Measurements from ENCODE around the gene PSAT1. TPM values are rescaled to one million over a fixed set of nuclear protein-coding genes. Genes with fewer than 3 reads are reported as not detected.

The PSAT1 gene
- polyA plus RNA-seq, 1 donor (not counting 4 experiments of a cell fraction or from before 2014, with no cell fraction given): 88.9 TPM

DNA sequence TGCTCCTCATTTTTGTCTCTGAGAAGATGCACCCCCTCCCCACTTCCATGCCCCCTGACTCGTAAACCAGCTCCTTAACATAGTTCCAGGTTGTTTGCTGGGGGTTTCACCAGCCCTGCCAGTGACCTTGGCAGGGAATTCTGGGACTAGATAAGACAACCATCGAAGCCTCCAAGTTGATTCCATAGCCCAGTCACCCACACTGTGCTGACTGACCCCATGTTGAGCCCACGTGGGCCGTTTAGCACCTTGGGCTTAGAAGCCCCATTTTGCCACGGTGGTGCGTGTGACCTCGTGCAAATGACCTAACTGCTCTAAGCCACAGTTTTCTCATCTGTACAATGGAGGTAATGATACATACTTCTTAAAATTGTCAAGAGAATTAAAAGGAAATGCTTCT, 24.6 kb downstream of the PSAT1 start:
- no peaks in the 10 kb centered on the region for H3K79me2 ChIP-seq (ENCODE audit: control insufficient read depth, insufficient read depth, low read length)
- no peak for FAIRE-seq
- H3K27me3 ChIP-seq (ENCODE audit: control insufficient read depth, extremely low read depth, insufficient read depth, low read length): no peaks in the 10 kb centered on the region
- no peak for DNase-seq (ENCODE audit: low read depth, low spot score)
- H3K9me1 ChIP-seq (ENCODE audit: control insufficient read depth, extremely low read depth, insufficient read depth, low read length): no peaks in the 10 kb centered on the region
- H3K36me3 ChIP-seq (ENCODE audit: control insufficient read depth in 2 of 2, extremely low read depth in 1 of 2, insufficient read depth in 2 of 2, low read length in 2 of 2): peaks cover 2 to 45% of the 10 kb centered on the region in 2 experiments
- no peak overlapping the region for H3K4me2 ChIP-seq (ENCODE audit: control insufficient read depth, extremely low read depth, insufficient read depth, low read depth, low read length)
- TF ChIP-seq, protein P1, sequence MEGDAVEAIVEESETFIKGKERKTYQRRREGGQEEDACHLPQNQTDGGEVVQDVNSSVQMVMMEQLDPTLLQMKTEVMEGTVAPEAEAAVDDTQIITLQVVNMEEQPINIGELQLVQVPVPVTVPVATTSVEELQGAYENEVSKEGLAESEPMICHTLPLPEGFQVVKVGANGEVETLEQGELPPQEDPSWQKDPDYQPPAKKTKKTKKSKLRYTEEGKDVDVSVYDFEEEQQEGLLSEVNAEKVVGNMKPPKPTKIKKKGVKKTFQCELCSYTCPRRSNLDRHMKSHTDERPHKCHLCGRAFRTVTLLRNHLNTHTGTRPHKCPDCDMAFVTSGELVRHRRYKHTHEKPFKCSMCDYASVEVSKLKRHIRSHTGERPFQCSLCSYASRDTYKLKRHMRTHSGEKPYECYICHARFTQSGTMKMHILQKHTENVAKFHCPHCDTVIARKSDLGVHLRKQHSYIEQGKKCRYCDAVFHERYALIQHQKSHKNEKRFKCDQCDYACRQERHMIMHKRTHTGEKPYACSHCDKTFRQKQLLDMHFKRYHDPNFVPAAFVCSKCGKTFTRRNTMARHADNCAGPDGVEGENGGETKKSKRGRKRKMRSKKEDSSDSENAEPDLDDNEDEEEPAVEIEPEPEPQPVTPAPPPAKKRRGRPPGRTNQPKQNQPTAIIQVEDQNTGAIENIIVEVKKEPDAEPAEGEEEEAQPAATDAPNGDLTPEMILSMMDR (optimal IDR thresholded peaks at IDR 0.05 in 1 of 3, IDR thresholded peaks at IDR 0.05 in 1 of 3, conservative IDR thresholded peaks at IDR 0.05 in 1 of 3; ENCODE audit: extremely low read depth in 1 of 3, insufficient read depth in 2 of 3, low read length in 3 of 3): no peak
- no peak for TF ChIP-seq EZH2 (IDR thresholded peaks at IDR 0.05; ENCODE audit: low read length)
- H3K9me3 ChIP-seq (ENCODE audit: control insufficient read depth, low read depth, low read length): no peaks in the 10 kb centered on the region
- no peaks in the 10 kb centered on the region for H4K20me1 ChIP-seq (ENCODE audit: control insufficient read depth, extremely low read depth, insufficient read depth, low read length)
- no peak overlapping the region for H3K9ac ChIP-seq (ENCODE audit: control insufficient read depth, extremely low read depth, insufficient read depth, low read length)
- dilution Hi-C loops (cut with MboI; ENCODE audit: extremely low pct_ligation_motif_present, low sequenced_read_pairs): no loop called here
- no peak overlapping the region for H3K4me3 ChIP-seq (ENCODE audit: control insufficient read depth in 2 of 3, extremely low read depth in 1 of 3, insufficient read depth in 2 of 3, low read depth in 1 of 3, low read length in 3 of 3)
- no peak overlapping the region for H3K27ac ChIP-seq (ENCODE audit: control insufficient read depth, insufficient read depth, low read length)
- no peak overlapping the region for H2AFZ ChIP-seq (ENCODE audit: control insufficient read depth, low read length)
- H3K4me1 ChIP-seq (ENCODE audit: control insufficient read depth, extremely low read depth, insufficient read depth, low read length): no peaks in the 10 kb centered on the region

DNA sequence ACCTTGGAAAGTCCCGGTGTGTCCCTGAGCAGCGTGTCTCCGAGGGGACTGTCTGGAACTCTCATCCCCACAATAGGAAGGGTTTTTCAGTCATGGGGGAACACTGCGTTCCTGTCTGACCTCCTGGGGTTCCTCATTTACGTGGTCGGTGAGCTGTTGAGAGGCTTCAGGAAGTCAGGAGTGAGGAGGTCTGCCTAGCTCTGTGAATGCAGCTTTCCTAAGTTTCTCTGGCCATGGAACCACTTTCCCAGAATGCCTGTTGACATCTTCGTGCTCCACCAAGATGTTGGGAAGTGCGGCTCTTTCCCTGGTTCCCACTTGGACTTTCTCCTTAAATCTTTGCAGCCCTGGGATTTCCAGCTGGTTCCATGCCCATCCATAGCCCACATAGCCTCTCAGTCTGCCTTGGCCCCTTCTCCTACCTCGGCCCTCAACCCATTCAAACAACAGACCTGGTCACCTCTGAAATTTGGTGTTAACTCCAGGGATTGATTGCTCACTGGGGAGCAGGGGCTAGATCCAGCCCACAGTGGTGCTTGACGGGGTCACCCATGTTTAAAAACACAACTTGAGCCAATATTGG, 27.2 kb downstream of the PSAT1 start:
- Histone ChIP-seq H3K9ac (ENCODE audit: control insufficient read depth, extremely low read depth, insufficient read depth, low read length) (no peak overlapping the region), H3K9me3 (ENCODE audit: control insufficient read depth, low read depth, low read length) (no peaks in the 10 kb centered on the region), H3K4me3 (ENCODE audit: control insufficient read depth in 2 of 3, extremely low read depth in 1 of 3, insufficient read depth in 2 of 3, low read depth in 1 of 3, low read length in 3 of 3) (no peak overlapping the region), H3K4me2 (ENCODE audit: control insufficient read depth, extremely low read depth, insufficient read depth, low read depth, low read length) (no peak overlapping the region), H3K4me1 (ENCODE audit: control insufficient read depth, extremely low read depth, insufficient read depth, low read length) (no peaks in the 10 kb centered on the region), H3K36me3 (ENCODE audit: control insufficient read depth in 2 of 2, extremely low read depth in 1 of 2, insufficient read depth in 2 of 2, low read length in 2 of 2) (peaks cover 0 to 36% of the 10 kb centered on the region in 2 experiments), H2AFZ (ENCODE audit: control insufficient read depth, low read length) (no peak overlapping the region), H4K20me1 (ENCODE audit: control insufficient read depth, extremely low read depth, insufficient read depth, low read length) (no peaks in the 10 kb centered on the region), H3K9me1 (ENCODE audit: control insufficient read depth, extremely low read depth, insufficient read depth, low read length) (no peaks in the 10 kb centered on the region), H3K79me2 (ENCODE audit: control insufficient read depth, insufficient read depth, low read length) (no peaks in the 10 kb centered on the region), H3K27ac (ENCODE audit: control insufficient read depth, insufficient read depth, low read length) (no peak overlapping the region), H3K27me3 (ENCODE audit: control insufficient read depth, extremely low read depth, insufficient read depth, low read length) (no peaks in the 10 kb centered on the region)
- FAIRE-seq (no peak), DNase-seq (ENCODE audit: low read depth, low spot score) (no peak)
- TF ChIP-seq, protein P1 (optimal IDR thresholded peaks at IDR 0.05 in 1 of 3, IDR thresholded peaks at IDR 0.05 in 1 of 3, conservative IDR thresholded peaks at IDR 0.05 in 1 of 3; ENCODE audit: extremely low read depth in 1 of 3, insufficient read depth in 2 of 3, low read length in 3 of 3): no peak
- TF ChIP-seq EZH2 (IDR thresholded peaks at IDR 0.05; ENCODE audit: low read length): no peak
- dilution Hi-C loops (cut with MboI; ENCODE audit: extremely low pct_ligation_motif_present, low sequenced_read_pairs): no loop called here

Measured in keratinocyte (primary cell).